ENCODE measurements around the gene LILRA6.
"Not testable (repeated sequence)": the region's sequence is repeated elsewhere in the genome, so short reads cannot be mapped to it uniquely, and the experiment has no call there.

Gene LILRA6

GRCh38 chr19:54242646-54243045 lies at the start of gene LILRA6:
LILRA6 (minus strand) TSS chr19:54242790.
- not testable (repeated sequence) for DNase-seq

GRCh38 chr19:54289160-54289559 lies 46.6 kb upstream of the LILRA6 start:
- DNase-seq, result not testable (repeated sequence)

- DNase-seq, result no peak
Observed at GRCh38 chr19:54287456-54287855, 44.9 kb upstream of the LILRA6 start.

- DNase-seq, result not testable (repeated sequence)
Observed at GRCh38 chr19:54286283-54286682, 43.7 kb upstream of the LILRA6 start.

- DNase-seq, result not testable (repeated sequence)
Observed at GRCh38 chr19:54285427-54286056, 43.0 kb upstream of the LILRA6 start.

- DNase-seq, result no peak
Observed at GRCh38 chr19:54282686-54283470, 40.3 kb upstream of the LILRA6 start.

GRCh38 chr19:54281729-54282075 lies 39.1 kb upstream of the LILRA6 start:
- not testable (repeated sequence) for DNase-seq

GRCh38 chr19:54281007-54281728 lies 38.6 kb upstream of the LILRA6 start, which contains the start of gene LILRB2:
LILRB2 (minus strand) TSS chr19:54281110; CDS start chr19:54280496, 614 bp downstream.
- DNase-seq, result no peak

GRCh38 chr19:54280441-54280840 lies 37.9 kb upstream of the LILRA6 start:
- not testable (repeated sequence) for DNase-seq

- not testable (repeated sequence) for DNase-seq
Observed at GRCh38 chr19:54280025-54280424, 37.4 kb upstream of the LILRA6 start.

GRCh38 chr19:54279406-54279962 lies 36.9 kb upstream of the LILRA6 start:
- DNase-seq, result no peak

GRCh38 chr19:54278571-54279195 lies 36.1 kb upstream of the LILRA6 start:
- not testable (repeated sequence) for DNase-seq

GRCh38 chr19:54278056-54278455 lies 35.5 kb upstream of the LILRA6 start:
- DNase-seq, result not testable (repeated sequence)

- not testable (repeated sequence) for DNase-seq
Observed at GRCh38 chr19:54277111-54277615, 34.6 kb upstream of the LILRA6 start.

- no peak for DNase-seq
Observed at GRCh38 chr19:54275951-54276350, 33.4 kb upstream of the LILRA6 start.

GRCh38 chr19:54274516-54274915 lies 31.9 kb upstream of the LILRA6 start:
- not testable (repeated sequence) for DNase-seq

GRCh38 chr19:54273821-54274220 lies 31.2 kb upstream of the LILRA6 start:
- no peak for DNase-seq

GRCh38 chr19:54272181-54272580 lies 29.6 kb upstream of the LILRA6 start:
- not testable (repeated sequence) for DNase-seq

- DNase-seq, result not testable (repeated sequence)
Observed at GRCh38 chr19:54271587-54271986, 29.0 kb upstream of the LILRA6 start.

GRCh38 chr19:54271106-54271505 lies 28.5 kb upstream of the LILRA6 start:
- DNase-seq, result no peak

GRCh38 chr19:54268936-54269335 lies 26.3 kb upstream of the LILRA6 start:
- DNase-seq, result no peak

- DNase-seq, result peak; percentile 46
Observed at GRCh38 chr19:54266133-54266532, 23.5 kb upstream of the LILRA6 start.
